ENCODE results near the gene WNT3. TPM values are rescaled to one million over a fixed set of nuclear protein-coding genes. Genes with fewer than 3 reads are reported as not detected.

The WNT3 gene
- total and polyA plus RNA-seq, 2 of the 8 experiments (the other 6 are each of a cell fraction or from before 2014, with no cell fraction given) = 0.56 to 2.0 TPM

DNA sequence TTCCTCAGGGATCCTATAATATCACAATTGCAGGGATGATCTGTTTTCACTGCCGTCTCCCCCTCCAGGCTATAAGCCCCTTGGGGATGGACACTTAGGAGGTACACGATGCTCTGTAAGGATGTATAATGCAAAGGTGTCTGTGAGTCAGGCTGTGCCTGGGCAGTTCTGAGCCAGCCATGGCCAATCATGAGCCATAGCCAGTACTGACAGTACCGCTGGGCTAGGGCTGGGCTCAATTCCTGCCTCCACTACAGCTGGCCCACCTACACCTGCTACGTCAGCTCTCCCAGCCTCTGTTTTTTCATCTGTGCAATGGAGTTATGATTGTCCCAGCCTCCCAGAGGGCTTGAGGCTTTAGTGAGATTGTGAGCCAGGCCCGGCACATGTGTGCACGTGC lies 30.0 kb upstream of the WNT3 start:
- FAIRE-seq (no peak), DNase-seq (ENCODE audit: low read depth in 1 of 2, low spot score in 2 of 2) (no peak)
- CTCF ChIA-PET (ENCODE audit: partially characterized antibody) = interaction anchor here (0.9 to 3.4 kb wide), 7 partner anchors 13 to 152 kb away, joined by 3 to 18 read pairs (median 4); no protein-coding TSS in a partner anchor
- TF ChIP-seq CBX8 (IDR thresholded peaks at IDR 0.05; ENCODE audit: borderline replicate concordance, low read depth, low read length) (no peak), YY1 (IDR thresholded peaks at IDR 0.05; ENCODE audit: low read depth, low read length) (no peak), SAP30 (IDR thresholded peaks at IDR 0.05; ENCODE audit: insufficient read depth, insufficient replicate concordance, low read length) (no peak), NANOG (IDR thresholded peaks at IDR 0.05; ENCODE audit: insufficient read depth, low read depth, low read length, poor library complexity, severe bottlenecking) (no peak)
- TF ChIP-seq, protein P1, sequence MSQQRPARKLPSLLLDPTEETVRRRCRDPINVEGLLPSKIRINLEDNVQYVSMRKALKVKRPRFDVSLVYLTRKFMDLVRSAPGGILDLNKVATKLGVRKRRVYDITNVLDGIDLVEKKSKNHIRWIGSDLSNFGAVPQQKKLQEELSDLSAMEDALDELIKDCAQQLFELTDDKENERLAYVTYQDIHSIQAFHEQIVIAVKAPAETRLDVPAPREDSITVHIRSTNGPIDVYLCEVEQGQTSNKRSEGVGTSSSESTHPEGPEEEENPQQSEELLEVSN (IDR thresholded peaks at IDR 0.05) = no peak
- Histone ChIP-seq H3K56ac (replicated peaks; ENCODE audit: insufficient read length, low read depth, low read length) (no peak overlapping the region), H4K20me1 (replicated peaks in 1 of 2; ENCODE audit: control insufficient read depth in 1 of 2, insufficient read depth in 2 of 2, low read length in 2 of 2) (no peaks in the 10 kb centered on the region), H3K9ac (replicated peaks in 1 of 4; ENCODE audit: extremely low read depth in 1 of 4, low read depth in 3 of 4, low read length in 3 of 4) (no peak overlapping the region), H3K23ac (ENCODE audit: insufficient read length) (no peak overlapping the region), H4K5ac (ENCODE audit: insufficient read length, low read depth, low read length) (no peak overlapping the region), H2BK12ac (ENCODE audit: low read depth, low read length) (no peak overlapping the region), H3K4ac (replicated peaks; ENCODE audit: insufficient read length, low read depth, low read length) (no peak overlapping the region), H3K36me3 (ENCODE audit: control insufficient read depth in 2 of 4, insufficient read depth in 4 of 4, low read length in 3 of 4) (no peaks in the 10 kb centered on the region), H2BK120ac (replicated peaks; ENCODE audit: low read depth, low read length) (no peak overlapping the region), H3K9me3 (ENCODE audit: insufficient read depth in 2 of 2, low read depth in 1 of 2, low read length in 1 of 2) (peaks cover 0 to 1% of the 10 kb centered on the region in 2 experiments; a peak in 2 of 4 replicates), H3K27ac (ENCODE audit: low read depth, low read length) (no peak overlapping the region), H3K4me2 (ENCODE audit: insufficient read depth in 1 of 2, low read depth in 2 of 2, low read length in 2 of 2) (no peak overlapping the region), H2BK15ac (ENCODE audit: low read length) (no peak overlapping the region), H3K79me2 (ENCODE audit: control insufficient read depth in 1 of 2, insufficient read depth in 2 of 2, low read length in 2 of 2) (no peaks in the 10 kb centered on the region), H2AK5ac (ENCODE audit: low read depth, low read length) (no peak overlapping the region), H4K8ac (ENCODE audit: extremely low read depth, insufficient read depth, low read length) (no peak overlapping the region), H2AFZ (ENCODE audit: low read length) (no peak overlapping the region), H2BK20ac (ENCODE audit: low read length) (no peak overlapping the region), H2BK5ac (ENCODE audit: low read depth, low read length) (no peak overlapping the region), H3K79me1 (ENCODE audit: low read depth, low read length) (no peaks in the 10 kb centered on the region), H3K14ac (ENCODE audit: insufficient read length) (no peak overlapping the region), H3K4me1 (replicated peaks in 1 of 4; ENCODE audit: control insufficient read depth in 3 of 4, insufficient read depth in 4 of 4, low read length in 3 of 4) (peaks cover 0 to 3% (median 3%) of the 10 kb centered on the region in 4 experiments; a peak in 2 of 7 replicates), H3K23me2 (ENCODE audit: low read depth, low read length) (peaks cover 14% of the 10 kb centered on the region), H3K18ac (ENCODE audit: extremely low read depth, low read length) (no peak overlapping the region), H4K91ac (replicated peaks; ENCODE audit: insufficient read length, low read length) (no peak overlapping the region), H3K4me3 (ENCODE audit: extremely low read depth in 1 of 4, insufficient read depth in 2 of 4, low read depth in 3 of 4, low read length in 4 of 4) (no peak overlapping the region), H3K27me3 (replicated peaks in 1 of 4; ENCODE audit: control insufficient read depth in 3 of 4, extremely low read depth in 1 of 4, insufficient read depth in 3 of 4, low read length in 3 of 4) (peaks cover 20 to 44% (median 36%) of the 10 kb centered on the region in 4 experiments)
- 75% methylated on average over 6 of the region's 6 CpGs; no CpG with 5 or more reads in 1 of the 2 experiments for WGBS, 2 experiments (ENCODE audit: extremely low coverage in 1 of 2, insufficient coverage in 1 of 2, insufficient read length in 1 of 2, insufficient replicate concordance in 2 of 2, low coverage in 1 of 2, low lambda C conversion rate in 2 of 2, missing lambda C conversion rate in 1 of 2)
- POLR2A ChIA-PET (ENCODE audit: partially characterized antibody) = interaction anchor here (1.1 kb wide), 1 partner anchor 97 kb away, joined by 4 read pairs; no protein-coding TSS in a partner anchor

All from H1 (cell line).